NCI-H1092 treated with DMSO at 0.1 percent for 48 hours (cell line): ENCODE results near the gene FBXO28.
A peak's percentile ranks its signal among the peaks of the same experiment; 100 is the strongest.

Source experiments
- DNase-seq: peaks from one replicate; lab custom pipeline; 2025; lab: John Stamatoyannopoulos, UW

Gene FBXO28

GRCh38 chr1:224095867-224096266, 18.0 kb upstream of the FBXO28 start:
- DNase-seq: no peak

GRCh38 chr1:224096773-224097172, 17.1 kb upstream of the FBXO28 start:
- no peak for DNase-seq

- DNase-seq: no peak
Observed at GRCh38 chr1:224098007-224098406, 15.9 kb upstream of the FBXO28 start.

- peak; percentile 29 for DNase-seq
Observed at GRCh38 chr1:224106568-224107281, 7.2 kb upstream of the FBXO28 start.

- DNase-seq: no peak
Observed at GRCh38 chr1:224107282-224107625, 6.7 kb upstream of the FBXO28 start.

GRCh38 chr1:224108991-224109390, 4.9 kb upstream of the FBXO28 start:
- DNase-seq: no peak

- no peak for DNase-seq
Observed at GRCh38 chr1:224109981-224110380, 3.9 kb upstream of the FBXO28 start.

GRCh38 chr1:224113005-224113404, 906 bp upstream of the FBXO28 start:
- DNase-seq: no peak

- DNase-seq: no peak
Observed at GRCh38 chr1:224113545-224113917, 380 bp upstream of the FBXO28 start.

GRCh38 chr1:224114787-224115175, 870 bp downstream of the FBXO28 start:
- no peak for DNase-seq

GRCh38 chr1:224116131-224116530, 2.2 kb downstream of the FBXO28 start:
- peak; percentile 86 for DNase-seq

GRCh38 chr1:224118688-224119087, 4.8 kb downstream of the FBXO28 start:
- no peak for DNase-seq

- DNase-seq: no peak
Observed at GRCh38 chr1:224123136-224123535, 9.2 kb downstream of the FBXO28 start.

GRCh38 chr1:224124220-224124619, 10.3 kb downstream of the FBXO28 start:
- no peak for DNase-seq

- DNase-seq: no peak
Observed at GRCh38 chr1:224127925-224128819, 14.3 kb downstream of the FBXO28 start.

- no peak for DNase-seq
Observed at GRCh38 chr1:224131253-224131652, 17.3 kb downstream of the FBXO28 start.

GRCh38 chr1:224132901-224133300, 19.0 kb downstream of the FBXO28 start:
- no peak for DNase-seq

- no peak for DNase-seq
Observed at GRCh38 chr1:224133741-224134299, 19.9 kb downstream of the FBXO28 start.

GRCh38 chr1:224137518-224137917, 23.6 kb downstream of the FBXO28 start:
- no peak for DNase-seq

GRCh38 chr1:224138198-224138597, 24.3 kb downstream of the FBXO28 start:
- DNase-seq: no peak

- no peak for DNase-seq
Observed at GRCh38 chr1:224141693-224142092, 27.8 kb downstream of the FBXO28 start.

GRCh38 chr1:224149709-224150108, 35.8 kb downstream of the FBXO28 start:
- no peak for DNase-seq

GRCh38 chr1:224151117-224151516, 37.2 kb downstream of the FBXO28 start:
- DNase-seq: no peak
